GM13976 (cell line): ENCODE data around the gene MICAL2.

ENCODE experiments used
- DNase-seq: peaks from one replicate; pipeline ENCODE4 v3.0.0; 2012; ENCODE audit warnings: low spot score
- CTCF ChIP-seq: IDR thresholded peaks from 2 replicates; pipeline ENCODE4 v1.5.1; 2012; ENCODE audit warnings: borderline replicate concordance, mild to moderate bottlenecking; ENCODE audit not compliant: insufficient read depth; ENCODE audit errors: extremely low read depth, missing control alignments, control extremely low read depth
- in situ Hi-C: fragments of 300-500 bp; cut with MboI; formaldehyde crosslinking; loops from one replicate; pipeline ENCODE4 v1.12.0; 2022; ENCODE audit warnings: low sequenced_read_pairs, mixed read lengths, inconsistent platforms; ENCODE audit not compliant: unreplicated experiment

Gene MICAL2

DNA sequence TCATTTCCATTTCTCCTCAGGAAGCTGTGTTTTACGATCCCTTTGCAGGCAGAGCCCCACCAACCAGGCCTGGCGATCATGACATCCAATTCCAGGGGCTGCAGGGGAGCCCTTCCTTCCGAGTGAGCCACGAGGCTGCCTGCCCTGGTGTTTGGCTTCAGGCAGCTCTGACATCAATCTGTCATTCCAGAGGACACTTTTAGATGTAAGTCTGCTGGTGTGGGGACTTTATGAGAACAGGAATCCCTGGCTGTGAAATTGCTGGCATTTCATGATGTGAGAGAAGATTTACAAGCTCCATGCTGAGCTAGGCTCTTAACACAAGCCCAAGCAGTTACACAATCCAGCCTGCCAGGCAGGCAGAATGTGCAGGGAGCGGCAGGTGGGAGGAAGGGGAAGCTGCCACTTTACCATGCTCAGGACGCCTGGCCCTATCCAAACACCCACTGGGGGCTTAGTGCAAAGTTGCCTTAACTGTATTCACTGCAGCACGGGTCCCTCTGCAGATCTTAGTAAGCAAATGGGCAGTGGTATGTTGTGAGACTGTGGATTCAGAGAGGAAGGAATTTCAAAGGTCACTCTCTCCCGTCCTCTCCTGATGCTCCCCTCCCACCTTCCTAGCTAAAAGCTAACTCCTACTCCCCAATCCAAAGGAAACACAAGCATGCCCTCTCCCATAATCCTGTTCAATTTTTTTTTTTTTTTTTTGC, 43.4 kb upstream of the MICAL2 start:
- no peak for DNase-seq
- in situ Hi-C loops, result loop anchor here (25.0 kb wide), 1 partner anchor 170 kb away; no protein-coding TSS in a partner anchor
- TF ChIP-seq CTCF, result no peak

- in situ Hi-C loops, result loop anchor here (25.0 kb wide), 1 partner anchor 169 kb away; no protein-coding TSS in a partner anchor
- TF ChIP-seq CTCF, result no peak
- DNase-seq, result no peak
Observed at GRCh38 chr11:12067796-12068357, 42.5 kb upstream of the MICAL2 start.

GRCh38 chr11:12069066-12069676, 41.2 kb upstream of the MICAL2 start:
- DNase-seq, result no peak
- TF ChIP-seq CTCF, result no peak
- in situ Hi-C loops, result loop anchor here (25.0 kb wide), 1 partner anchor 168 kb away; no protein-coding TSS in a partner anchor

DNA sequence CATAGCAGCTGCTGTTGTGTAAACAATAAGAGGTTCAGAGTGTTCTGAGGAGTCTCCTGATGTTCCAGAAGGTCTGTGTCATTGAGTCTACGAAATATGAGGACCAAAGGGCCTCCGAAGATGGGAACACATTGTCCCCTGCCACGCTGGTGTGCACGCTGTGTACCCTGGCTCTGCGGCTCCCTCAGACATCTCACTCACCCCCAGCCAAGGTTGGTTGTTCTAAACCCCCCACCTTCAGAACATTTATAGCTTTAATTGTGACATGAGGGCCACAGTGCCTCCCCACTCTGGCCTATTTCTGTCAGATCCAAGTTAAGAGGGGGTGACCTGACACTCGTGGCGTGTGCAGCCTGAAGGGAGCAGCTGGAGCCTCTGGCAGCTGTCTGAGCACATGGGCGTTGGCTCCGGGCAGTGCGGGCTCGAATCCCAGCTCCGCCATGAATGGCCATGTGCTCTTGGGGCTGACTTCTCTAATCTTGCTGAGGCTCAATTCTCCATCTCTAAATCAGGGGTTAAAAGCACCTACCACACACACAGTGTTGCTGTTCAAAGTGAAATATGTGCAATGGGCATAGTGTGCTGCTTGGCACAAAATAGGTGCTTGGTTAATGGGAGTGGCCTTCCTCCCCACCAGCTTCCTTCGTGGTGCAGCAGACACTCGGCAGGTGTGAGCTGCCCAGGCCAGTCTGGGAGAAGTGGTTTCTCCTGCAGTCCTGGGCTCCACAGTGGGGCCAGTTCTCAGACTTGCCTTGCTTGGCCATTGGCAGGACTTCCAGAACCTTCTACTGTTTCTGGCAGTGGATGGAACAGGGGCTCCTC, 39.7 kb upstream of the MICAL2 start:
- TF ChIP-seq CTCF, result no peak
- DNase-seq, result no peak
- in situ Hi-C loops, result loop anchor here (25.0 kb wide), 1 partner anchor 167 kb away; no protein-coding TSS in a partner anchor

DNA sequence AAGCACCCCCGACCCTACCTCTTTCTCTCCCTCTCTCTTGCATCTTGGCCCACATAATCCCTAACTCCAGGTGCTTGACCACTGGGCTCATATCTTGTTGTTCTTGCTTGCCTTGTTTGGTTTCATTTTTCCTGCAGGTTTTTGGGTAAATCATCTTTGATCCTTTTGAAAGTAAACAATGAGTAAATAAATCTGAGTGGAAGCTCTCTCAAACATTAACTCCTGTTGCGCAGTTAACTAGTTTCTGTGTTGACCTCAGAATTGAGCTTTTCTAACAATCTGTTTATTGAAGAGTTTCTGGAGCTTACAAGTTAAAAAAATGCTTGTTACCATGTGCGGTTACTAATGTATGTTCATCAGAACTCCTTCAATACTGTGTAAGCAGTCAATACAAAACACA, 38.8 kb upstream of the MICAL2 start:
- TF ChIP-seq CTCF, result no peak
- DNase-seq, result no peak

DNA sequence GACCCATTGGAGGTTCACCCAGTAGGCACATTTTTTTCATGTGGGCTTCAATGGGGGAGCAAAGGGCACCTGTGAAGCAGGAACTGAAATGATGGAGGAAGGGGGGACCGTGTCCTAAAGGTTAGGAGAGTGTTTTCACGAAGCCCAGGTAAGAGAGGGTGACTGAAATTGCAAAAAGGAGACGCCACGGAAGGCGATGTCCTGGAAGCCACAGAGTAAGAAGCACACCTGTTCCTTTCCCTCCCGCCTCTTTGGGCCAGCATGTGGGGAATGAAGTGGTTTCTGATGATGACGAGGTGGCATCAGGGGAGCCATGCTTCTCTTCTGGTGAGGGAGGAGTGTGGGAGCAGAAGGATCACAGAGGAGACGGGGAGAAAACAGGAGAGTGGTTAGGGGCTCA, 37.0 kb upstream of the MICAL2 start:
- TF ChIP-seq CTCF, result no peak
- no peak for DNase-seq
- in situ Hi-C loops, result loop anchor here (25.0 kb wide), 1 partner anchor 164 kb away; no protein-coding TSS in a partner anchor

More for the DNA sequence above, 38.8 kb upstream of the MICAL2 start:
- in situ Hi-C loops, result loop anchor here (25.0 kb wide), 1 partner anchor 166 kb away; no protein-coding TSS in a partner anchor
